Neural cell (in vitro differentiated cells): Measurements from ENCODE around the gene CEBPB. TPM values are rescaled to one million over a fixed set of nuclear protein-coding genes. Genes with fewer than 3 reads are reported as not detected.

Experiments
- H2AFZ ChIP-seq: fragments of 200-600, 300-800 bp; sonication (generic), shearing (Covaris generic); 2 replicates; pipeline ENCODE4 v1.6.0; 2014; ENCODE audit warnings: low read depth, mild to moderate bottlenecking, antibody characterized with exemption, low read length, moderate library complexity
- H3F3A ChIP-seq: fragments of 200-600 bp; shearing (Covaris generic); 2 replicates; pipeline ENCODE4 v1.6.1; 2016; ENCODE audit warnings: mild to moderate bottlenecking, moderate library complexity, mixed read lengths, antibody characterized with exemption, low read length; ENCODE audit not compliant: insufficient read depth, poor library complexity, severe bottlenecking
- H3K27ac ChIP-seq: fragments of 200-600, 300-800 bp; sonication (generic), shearing (Covaris generic); 2 replicates; pipeline ENCODE4 v1.5.1; 2014; ENCODE audit warnings: mild to moderate bottlenecking, low read length, moderate library complexity
- H3K27me3 ChIP-seq: fragments of 300-800, 200-600 bp; sonication (generic), shearing (Covaris generic); 2 replicates; pipeline ENCODE4 v1.6.0; 2014; ENCODE audit warnings: mild to moderate bottlenecking, low read depth, low read length, moderate library complexity; ENCODE audit not compliant: insufficient read depth
- H3K36me3 ChIP-seq: fragments of 300-800, 200-600 bp; sonication (generic), shearing (Covaris generic); 2 replicates; pipeline ENCODE4 v1.5.1; 2014; ENCODE audit warnings: mild to moderate bottlenecking, antibody characterized with exemption, low read length, moderate library complexity; ENCODE audit not compliant: insufficient read depth
- H3K4me2 ChIP-seq: fragments of 300-800, 200-600 bp; sonication (generic), shearing (Covaris generic); 2 replicates; pipeline ENCODE4 v1.6.0; 2014; ENCODE audit warnings: mild to moderate bottlenecking, low read length
- H3K4me3 ChIP-seq: fragments of 300-800, 200-600 bp; sonication (generic), shearing (Covaris generic); 2 replicates; pipeline ENCODE4 v1.5.1; 2014; ENCODE audit warnings: mild to moderate bottlenecking, low read length, moderate library complexity
- H3K79me2 ChIP-seq: fragments of 200-600 bp; shearing (Covaris generic); replicated peaks from 2 replicates; pipeline ENCODE4 v1.6.0; 2014; ENCODE audit warnings: mild to moderate bottlenecking, low read length, moderate library complexity; ENCODE audit not compliant: insufficient read depth
- H3K9ac ChIP-seq: fragments of 300-800, 200-600 bp; sonication (generic), shearing (Covaris generic); 2 replicates; pipeline ENCODE4 v1.6.1; 2016; ENCODE audit warnings: mild to moderate bottlenecking, low read length, mixed read lengths
- H3K9me2 ChIP-seq: fragments of 200-600 bp; shearing (Covaris generic); 2 replicates; pipeline ENCODE4 v1.6.1; 2016; ENCODE audit warnings: mild to moderate bottlenecking, low read length, mixed read lengths; ENCODE audit not compliant: insufficient read depth
- H3K9me3 ChIP-seq: fragments of 200-600, 300-800 bp; sonication (generic), shearing (Covaris generic); 2 replicates; pipeline ENCODE4 v1.6.1; 2016; ENCODE audit warnings: mild to moderate bottlenecking, mixed run types, low read length, moderate library complexity, mixed read lengths
- H4K20me1 ChIP-seq: fragments of 200-600 bp; shearing (Covaris generic); 2 replicates; pipeline ENCODE4 v1.6.1; 2016; ENCODE audit warnings: mild to moderate bottlenecking, mixed run types; ENCODE audit not compliant: insufficient read depth
- EP300 ChIP-seq: fragments of 450-650 bp; conservative IDR thresholded peaks from 2 replicates; pipeline ENCODE4 v1.6.1; 2014; ENCODE audit warnings: antibody characterized with exemption, mild to moderate bottlenecking, moderate library complexity; ENCODE audit not compliant: poor library complexity, severe bottlenecking
- EZH2 ChIP-seq: fragments of 200-600, 300-800 bp; shearing (Covaris generic), sonication (generic); IDR thresholded peaks from 2 replicates; pipeline ENCODE4 v1.6.1; 2014; ENCODE audit warnings: antibody characterized with exemption, low read length, borderline replicate concordance, mild to moderate bottlenecking; ENCODE audit not compliant: insufficient read depth, poor library complexity, severe bottlenecking
- MXI1 ChIP-seq: fragments of 450-650 bp; conservative IDR thresholded peaks from 2 replicates; pipeline ENCODE4 v1.6.1; 2014; ENCODE audit warnings: antibody characterized with exemption, mild to moderate bottlenecking; ENCODE audit not compliant: poor library complexity, severe bottlenecking
- POLR2AphosphoS5 ChIP-seq: IDR thresholded peaks from 2 replicates; pipeline ENCODE4 v1.6.1; 2012
- RAD21 ChIP-seq: fragments of 450-650 bp; conservative IDR thresholded peaks from 2 replicates; pipeline ENCODE4 v1.6.1; 2014; ENCODE audit warnings: antibody characterized with exemption, mild to moderate bottlenecking, moderate library complexity
- REST ChIP-seq: IDR thresholded peaks from 2 replicates; pipeline ENCODE4 v1.6.1; 2012; ENCODE audit warnings: borderline replicate concordance
- SMC3 ChIP-seq: fragments of 450-650 bp; conservative IDR thresholded peaks from 2 replicates; pipeline ENCODE4 v1.6.1; 2014; ENCODE audit warnings: antibody characterized with exemption, mild to moderate bottlenecking, moderate library complexity; ENCODE audit not compliant: poor library complexity
- TAF1 ChIP-seq: IDR thresholded peaks from 2 replicates; pipeline ENCODE4 v1.6.1; 2012; ENCODE audit warnings: low read depth
- polyA plus RNA-seq: library from polyadenylated mRNA; depleted of rRNA; stranded (reverse); fragments of >200 nt; gene quantifications from 2 replicates; pipeline ENCODE4 v1.2.3, GENCODE V29; 2014
- TF ChIP-seq, protein P1 (sequence below): fragments of 450-650 bp; IDR thresholded peaks from 2 replicates; pipeline ENCODE4 v1.5.1; 2014; ENCODE audit warnings: antibody characterized with exemption, mild to moderate bottlenecking, moderate library complexity; ENCODE audit not compliant: poor library complexity, severe bottlenecking

Gene CEBPB
- polyA plus RNA-seq, 1 donor from 2014 or later, result 0.59 TPM

GRCh38 chr20:50172347-50173013 lies 18.1 kb upstream of the CEBPB start:
- no peak for TF ChIP-seq SMC3
- no peak for TF ChIP-seq RAD21
- TF ChIP-seq EZH2, result no peak
- no peak for TF ChIP-seq MXI1
- TF ChIP-seq REST, result no peak
- no peak for TF ChIP-seq EP300
- TF ChIP-seq TAF1, result no peak
- TF ChIP-seq POLR2AphosphoS5, result no peak
- TF ChIP-seq, protein P1, sequence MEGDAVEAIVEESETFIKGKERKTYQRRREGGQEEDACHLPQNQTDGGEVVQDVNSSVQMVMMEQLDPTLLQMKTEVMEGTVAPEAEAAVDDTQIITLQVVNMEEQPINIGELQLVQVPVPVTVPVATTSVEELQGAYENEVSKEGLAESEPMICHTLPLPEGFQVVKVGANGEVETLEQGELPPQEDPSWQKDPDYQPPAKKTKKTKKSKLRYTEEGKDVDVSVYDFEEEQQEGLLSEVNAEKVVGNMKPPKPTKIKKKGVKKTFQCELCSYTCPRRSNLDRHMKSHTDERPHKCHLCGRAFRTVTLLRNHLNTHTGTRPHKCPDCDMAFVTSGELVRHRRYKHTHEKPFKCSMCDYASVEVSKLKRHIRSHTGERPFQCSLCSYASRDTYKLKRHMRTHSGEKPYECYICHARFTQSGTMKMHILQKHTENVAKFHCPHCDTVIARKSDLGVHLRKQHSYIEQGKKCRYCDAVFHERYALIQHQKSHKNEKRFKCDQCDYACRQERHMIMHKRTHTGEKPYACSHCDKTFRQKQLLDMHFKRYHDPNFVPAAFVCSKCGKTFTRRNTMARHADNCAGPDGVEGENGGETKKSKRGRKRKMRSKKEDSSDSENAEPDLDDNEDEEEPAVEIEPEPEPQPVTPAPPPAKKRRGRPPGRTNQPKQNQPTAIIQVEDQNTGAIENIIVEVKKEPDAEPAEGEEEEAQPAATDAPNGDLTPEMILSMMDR, result no peak
- Histone ChIP-seq H3K9me3 (no peaks in the 10 kb centered on the region), H3K9me2 (no peaks in the 10 kb centered on the region), H3K36me3 (no peaks in the 10 kb centered on the region), H3K9ac (no peak overlapping the region), H3K4me2 (no peak overlapping the region), H3K79me2 (no peaks in the 10 kb centered on the region), H3K27ac (no peak overlapping the region), H3K27me3 (no peaks in the 10 kb centered on the region), H4K20me1 (no peaks in the 10 kb centered on the region), H2AFZ (no peak overlapping the region), H3F3A (no peaks in the 10 kb centered on the region), H3K4me3 (no peak overlapping the region)

DNA sequence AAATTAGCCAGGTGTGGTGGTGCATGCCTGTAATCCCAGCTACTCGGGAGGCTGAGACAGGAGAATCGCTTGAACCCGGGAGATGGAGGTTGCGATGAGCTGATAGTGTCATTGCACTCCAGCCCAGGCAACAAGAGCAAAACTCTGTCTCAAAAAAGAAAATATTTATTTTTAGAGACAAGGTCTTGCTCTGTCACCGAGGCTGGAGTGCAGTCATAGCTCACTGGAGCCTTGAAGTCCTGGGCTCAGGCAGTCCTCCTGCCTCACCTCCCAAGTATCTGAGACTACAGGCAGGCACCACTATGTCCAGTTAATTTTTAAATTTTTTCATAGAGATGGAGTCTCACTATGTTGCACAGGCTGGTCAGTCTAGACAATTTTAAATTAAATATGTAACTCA lies 16.2 kb upstream of the CEBPB start:
- Histone ChIP-seq H3K36me3 (no peaks in the 10 kb centered on the region), H4K20me1 (no peaks in the 10 kb centered on the region), H3K27ac (no peak overlapping the region), H3F3A (no peaks in the 10 kb centered on the region), H2AFZ (no peak overlapping the region), H3K27me3 (no peaks in the 10 kb centered on the region), H3K9me2 (no peaks in the 10 kb centered on the region), H3K9me3 (no peaks in the 10 kb centered on the region), H3K4me2 (no peak overlapping the region), H3K9ac (no peak overlapping the region), H3K79me2 (no peaks in the 10 kb centered on the region), H3K4me3 (no peak overlapping the region)
- TF ChIP-seq POLR2AphosphoS5 (no peak), MXI1 (no peak), EZH2 (no peak), TAF1 (no peak), RAD21 (no peak), SMC3 (no peak), EP300 (no peak), REST (no peak)
- TF ChIP-seq, protein P1, result no peak
